Endothelial cell of umbilical vein (primary cell): ENCODE results near the gene GAGE12C.
"Not testable (repeated sequence)": the region's sequence is repeated elsewhere in the genome, so short reads cannot be mapped to it uniquely, and the experiment has no call there.

Experiments
- FOS ChIP-seq: IDR thresholded peaks from 2 replicates; pipeline ENCODE4 v1.6.1; 2011; ENCODE audit warnings: mild to moderate bottlenecking, low read length, moderate library complexity, borderline replicate concordance; ENCODE audit not compliant: insufficient read depth
- POLR2A ChIP-seq: IDR thresholded peaks from 2 replicates; pipeline ENCODE4 v1.6.1; 2012; ENCODE audit warnings: low read depth, mild to moderate bottlenecking, control low read depth, low read length
- TF ChIP-seq, protein P1 (sequence below), 2 donors: IDR thresholded peaks; 1 replicate in 1 of 2; 2 replicates in 1 of 2; pipeline ENCODE4 v1.5.1; 2011; ENCODE audit warnings: low read length in 2 of 2, mild to moderate bottlenecking in 2 of 2, moderate library complexity in 2 of 2, control low read depth in 1 of 2, inconsistent platforms in 1 of 2, low read depth in 1 of 2; ENCODE audit not compliant: insufficient read depth in 1 of 2; ENCODE audit errors: extremely low read depth in 1 of 2

DNA sequence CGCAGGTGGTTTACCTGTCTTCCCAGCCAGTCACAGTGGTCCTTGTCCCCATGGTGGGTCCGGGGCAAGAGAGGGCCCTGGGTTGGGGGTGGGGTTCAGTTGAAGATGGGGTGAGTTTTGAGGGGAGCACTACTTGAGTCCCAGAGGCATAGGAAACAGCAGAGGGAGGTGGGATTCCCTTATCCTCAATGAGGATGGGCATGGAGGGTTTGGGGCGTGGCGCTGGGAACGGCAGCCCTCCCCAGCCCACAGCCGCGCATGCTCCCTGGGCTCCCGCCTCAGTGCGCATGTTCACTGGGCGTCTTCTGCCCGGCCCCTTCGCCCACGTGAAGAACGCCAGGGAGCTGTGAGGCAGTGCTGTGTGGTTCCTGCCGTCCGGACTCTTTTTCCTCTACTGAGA is 47.7 kb downstream of the GAGE12C start, which contains the start of gene GAGE12H:
- TF ChIP-seq, protein P1, sequence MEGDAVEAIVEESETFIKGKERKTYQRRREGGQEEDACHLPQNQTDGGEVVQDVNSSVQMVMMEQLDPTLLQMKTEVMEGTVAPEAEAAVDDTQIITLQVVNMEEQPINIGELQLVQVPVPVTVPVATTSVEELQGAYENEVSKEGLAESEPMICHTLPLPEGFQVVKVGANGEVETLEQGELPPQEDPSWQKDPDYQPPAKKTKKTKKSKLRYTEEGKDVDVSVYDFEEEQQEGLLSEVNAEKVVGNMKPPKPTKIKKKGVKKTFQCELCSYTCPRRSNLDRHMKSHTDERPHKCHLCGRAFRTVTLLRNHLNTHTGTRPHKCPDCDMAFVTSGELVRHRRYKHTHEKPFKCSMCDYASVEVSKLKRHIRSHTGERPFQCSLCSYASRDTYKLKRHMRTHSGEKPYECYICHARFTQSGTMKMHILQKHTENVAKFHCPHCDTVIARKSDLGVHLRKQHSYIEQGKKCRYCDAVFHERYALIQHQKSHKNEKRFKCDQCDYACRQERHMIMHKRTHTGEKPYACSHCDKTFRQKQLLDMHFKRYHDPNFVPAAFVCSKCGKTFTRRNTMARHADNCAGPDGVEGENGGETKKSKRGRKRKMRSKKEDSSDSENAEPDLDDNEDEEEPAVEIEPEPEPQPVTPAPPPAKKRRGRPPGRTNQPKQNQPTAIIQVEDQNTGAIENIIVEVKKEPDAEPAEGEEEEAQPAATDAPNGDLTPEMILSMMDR (IDR thresholded peaks at IDR 0.05; ENCODE audit: extremely low read depth in 1 of 2, insufficient read depth in 1 of 2, low read depth in 1 of 2, low read length in 2 of 2) = not testable (repeated sequence)
- TF ChIP-seq FOS, POLR2A: not testable (repeated sequence)
